ENCODE measurements around the gene ANLN.

- TF ChIP-seq, protein P1, sequence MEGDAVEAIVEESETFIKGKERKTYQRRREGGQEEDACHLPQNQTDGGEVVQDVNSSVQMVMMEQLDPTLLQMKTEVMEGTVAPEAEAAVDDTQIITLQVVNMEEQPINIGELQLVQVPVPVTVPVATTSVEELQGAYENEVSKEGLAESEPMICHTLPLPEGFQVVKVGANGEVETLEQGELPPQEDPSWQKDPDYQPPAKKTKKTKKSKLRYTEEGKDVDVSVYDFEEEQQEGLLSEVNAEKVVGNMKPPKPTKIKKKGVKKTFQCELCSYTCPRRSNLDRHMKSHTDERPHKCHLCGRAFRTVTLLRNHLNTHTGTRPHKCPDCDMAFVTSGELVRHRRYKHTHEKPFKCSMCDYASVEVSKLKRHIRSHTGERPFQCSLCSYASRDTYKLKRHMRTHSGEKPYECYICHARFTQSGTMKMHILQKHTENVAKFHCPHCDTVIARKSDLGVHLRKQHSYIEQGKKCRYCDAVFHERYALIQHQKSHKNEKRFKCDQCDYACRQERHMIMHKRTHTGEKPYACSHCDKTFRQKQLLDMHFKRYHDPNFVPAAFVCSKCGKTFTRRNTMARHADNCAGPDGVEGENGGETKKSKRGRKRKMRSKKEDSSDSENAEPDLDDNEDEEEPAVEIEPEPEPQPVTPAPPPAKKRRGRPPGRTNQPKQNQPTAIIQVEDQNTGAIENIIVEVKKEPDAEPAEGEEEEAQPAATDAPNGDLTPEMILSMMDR (IDR thresholded peaks at IDR 0.05; ENCODE audit: insufficient read depth, low read length, poor library complexity, severe bottlenecking) = no peak
- TF ChIP-seq EZH2phosphoT487 (conservative IDR thresholded peaks at IDR 0.05; ENCODE audit: low read length) = no peak
These were observed 4.2 kb downstream of the ANLN start for GRCh38 chr7:36393826-36394225.

All from SU-DHL-6 (cell line).